OCI-LY7 (cell line): Measurements from ENCODE around the gene RNF115. TPM values are rescaled to one million over a fixed set of nuclear protein-coding genes. Genes with fewer than 3 reads are reported as not detected.

Experiments
- BruUV-seq: library from RNA; stranded (reverse); fragments of 400-500 nt; replicated peaks from 2 replicates; lab custom pipeline; 2021; lab: Mats Ljungman, UMichigan
- CTCF ChIA-PET: fragments of 300-600 bp; sonication (Branson Sonifier 250); formaldehyde crosslinking; loops from one replicate; lab custom pipeline; 2022; ENCODE audit warnings: antibody characterized with exemption; ENCODE audit not compliant: unreplicated experiment; lab: Charles Lee
- POLR2A ChIA-PET: fragments of 300-600 bp; sonication (Branson Sonifier 250); formaldehyde crosslinking; loops from one replicate; lab custom pipeline; 2022; ENCODE audit warnings: antibody characterized with exemption; lab: Charles Lee
- DNase-seq: peaks from one replicate; pipeline ENCODE4 v3.0.0-alpha.2; 2015; ENCODE audit warnings: low spot score
- H2AFZ ChIP-seq: fragments of 200-600 bp; sonication (generic), shearing (Covaris generic); 2 replicates; pipeline ENCODE4 v1.6.1; 2014; ENCODE audit warnings: mild to moderate bottlenecking, antibody characterized with exemption, low read length, moderate library complexity
- H3K27ac ChIP-seq: fragments of 200-600 bp; sonication (generic); 2 replicates; pipeline ENCODE4 v1.5.1; 2014; ENCODE audit warnings: mixed run types, low read depth, mild to moderate bottlenecking, moderate library complexity, low read length, inconsistent platforms; ENCODE audit not compliant: poor library complexity, severe bottlenecking
- H3K36me3 ChIP-seq: fragments of 200-600 bp; sonication (generic); 2 replicates; pipeline ENCODE4 v1.6.1; 2014; ENCODE audit warnings: mild to moderate bottlenecking, antibody characterized with exemption, low read length, moderate library complexity, mixed read lengths; ENCODE audit not compliant: insufficient read depth
- H3K4me1 ChIP-seq: fragments of 200-600 bp; sonication (generic); 2 replicates; pipeline ENCODE4 v1.5.1; 2014; ENCODE audit warnings: mild to moderate bottlenecking, low read length; ENCODE audit not compliant: insufficient read depth, poor library complexity, severe bottlenecking
- H3K4me2 ChIP-seq: fragments of 200-600 bp; sonication (generic); 2 replicates; pipeline ENCODE4 v1.6.1; 2014; ENCODE audit warnings: mild to moderate bottlenecking, low read length
- H3K4me3 ChIP-seq: fragments of 200-600 bp; sonication (generic); 2 replicates; pipeline ENCODE4 v1.5.1; 2014; ENCODE audit warnings: mild to moderate bottlenecking, low read depth, low read length; ENCODE audit not compliant: poor library complexity, severe bottlenecking
- H3K79me2 ChIP-seq: fragments of 200-600 bp; sonication (generic); 2 replicates; pipeline ENCODE4 v1.6.1; 2016; ENCODE audit warnings: low read depth, mild to moderate bottlenecking, low read length, moderate library complexity, mixed read lengths; ENCODE audit not compliant: insufficient read depth
- H3K9me2 ChIP-seq: fragments of 200-600 bp; sonication (generic); 2 replicates; pipeline ENCODE4 v1.6.1; 2016; ENCODE audit warnings: mild to moderate bottlenecking, low read length, mixed read lengths; ENCODE audit not compliant: insufficient read depth
- H3K9me3 ChIP-seq: fragments of 200-600 bp; sonication (generic); 2 replicates; pipeline ENCODE4 v1.6.1; 2014; ENCODE audit warnings: mild to moderate bottlenecking, mixed run types, low read length, mixed read lengths
- H4K20me1 ChIP-seq: fragments of 200-600 bp; sonication (generic); 2 replicates; pipeline ENCODE4 v1.6.1; 2014; ENCODE audit warnings: mild to moderate bottlenecking, antibody characterized with exemption, low read length, moderate library complexity, mixed read lengths; ENCODE audit not compliant: insufficient read depth
- EZH2phosphoT487 ChIP-seq: fragments of 200-600 bp; sonication (generic); IDR thresholded peaks from 2 replicates; pipeline ENCODE4 v1.6.1; 2018; ENCODE audit warnings: low read depth, borderline replicate concordance, mild to moderate bottlenecking, mixed run types, antibody characterized with exemption, low read length, moderate library complexity, mixed read lengths
- intact Hi-C: fragments of 100-400 bp; cut with micrococcal nuclease; formaldehyde crosslinking; loops from one replicate; pipeline ENCODE4 v1.10.0; 2022; ENCODE audit not compliant: unreplicated experiment
- total RNA-seq, 2 experiments: library from RNA; depleted of rRNA in 1 of 2; stranded (reverse); fragments of >200 nt in 1 of 2; shearing (Covaris generic) in 1 of 2; gene quantifications; 2 replicates each; pipeline ENCODE4 v1.2.3, GENCODE V29; 2014 to 2022
- TF ChIP-seq, protein P1 (sequence below): fragments of 200-600 bp; sonication (generic); conservative IDR thresholded peaks from 2 replicates; pipeline ENCODE4 v1.5.1; 2014; ENCODE audit warnings: mild to moderate bottlenecking, antibody characterized with exemption, low read length, moderate library complexity, mixed read lengths

The RNF115 gene
- total RNA-seq, 2 experiments from 2014 or later = 14.8 to 24.0 TPM

DNA sequence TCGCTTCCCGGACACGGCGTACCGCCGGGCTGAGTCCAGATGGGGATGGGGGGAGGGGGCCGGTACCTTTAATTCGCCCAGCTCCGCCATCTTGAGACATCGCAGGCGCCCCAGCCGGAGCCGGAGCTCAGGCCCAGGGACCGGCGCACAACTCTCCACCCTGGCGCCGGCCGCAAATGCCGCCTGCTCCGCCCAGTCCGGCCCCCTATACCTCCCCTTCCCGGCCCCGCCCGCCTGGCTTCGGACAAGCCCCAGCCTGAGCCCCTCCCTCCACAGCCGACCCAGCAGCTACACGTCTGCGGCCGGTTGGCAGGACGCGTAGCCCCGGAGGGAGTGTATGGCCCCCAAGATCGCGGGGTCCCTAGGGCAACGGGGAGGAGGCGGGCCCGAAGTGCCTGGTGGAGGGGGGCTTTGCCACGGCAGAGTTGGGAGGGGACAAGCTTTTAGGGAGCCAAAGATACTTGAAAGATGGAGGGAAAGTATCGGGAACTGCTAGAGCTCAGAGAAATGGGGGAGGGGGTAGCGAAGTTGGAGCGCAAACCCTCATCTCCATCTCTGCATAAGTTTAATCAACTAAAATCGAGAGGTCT lies 35.1 kb upstream of the RNF115 start, which contains the start of gene PIAS3:
Gene PIAS3, minus strand, starts transcription at position 181 of the 590 bp plus-strand sequence. Its CDS starts 91 bp downstream, at position 90.
- Histone ChIP-seq H3K9me3 (no peaks in the 10 kb centered on the region), H3K4me1 (peaks cover 13% of the 10 kb centered on the region), H3K9me2 (no peaks in the 10 kb centered on the region), H3K36me3 (peaks cover 29% of the 10 kb centered on the region; the same call in 1 of the 2 replicates), H3K4me3 (peak within 1 kb of the TSS; percentile 84), H2AFZ (peak within 1 kb of the TSS; percentile 98), H3K4me2 (peak within 1 kb of the TSS; percentile 83), H4K20me1 (no peaks in the 10 kb centered on the region), H3K27ac (peak within 1 kb of the TSS; percentile 68), H3K79me2 (no peaks in the 10 kb centered on the region)
- peak; percentile 95 for DNase-seq
- TF ChIP-seq EZH2phosphoT487 = no peak
- TF ChIP-seq, protein P1, sequence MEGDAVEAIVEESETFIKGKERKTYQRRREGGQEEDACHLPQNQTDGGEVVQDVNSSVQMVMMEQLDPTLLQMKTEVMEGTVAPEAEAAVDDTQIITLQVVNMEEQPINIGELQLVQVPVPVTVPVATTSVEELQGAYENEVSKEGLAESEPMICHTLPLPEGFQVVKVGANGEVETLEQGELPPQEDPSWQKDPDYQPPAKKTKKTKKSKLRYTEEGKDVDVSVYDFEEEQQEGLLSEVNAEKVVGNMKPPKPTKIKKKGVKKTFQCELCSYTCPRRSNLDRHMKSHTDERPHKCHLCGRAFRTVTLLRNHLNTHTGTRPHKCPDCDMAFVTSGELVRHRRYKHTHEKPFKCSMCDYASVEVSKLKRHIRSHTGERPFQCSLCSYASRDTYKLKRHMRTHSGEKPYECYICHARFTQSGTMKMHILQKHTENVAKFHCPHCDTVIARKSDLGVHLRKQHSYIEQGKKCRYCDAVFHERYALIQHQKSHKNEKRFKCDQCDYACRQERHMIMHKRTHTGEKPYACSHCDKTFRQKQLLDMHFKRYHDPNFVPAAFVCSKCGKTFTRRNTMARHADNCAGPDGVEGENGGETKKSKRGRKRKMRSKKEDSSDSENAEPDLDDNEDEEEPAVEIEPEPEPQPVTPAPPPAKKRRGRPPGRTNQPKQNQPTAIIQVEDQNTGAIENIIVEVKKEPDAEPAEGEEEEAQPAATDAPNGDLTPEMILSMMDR = no peak
- POLR2A ChIA-PET = interaction anchor here (0.6 to 4.6 kb wide), 33 partner anchors 8 to 180 kb away, joined by 3 to 65 read pairs (median 3); partner anchors contain the start of genes ANKRD34A, ANKRD35, LIX1L and NUDT17
- intact Hi-C loops = loop anchor here (1.0 to 2.0 kb wide), 6 partner anchors 14 to 154 kb away; partner anchors contain the start of genes ITGA10, LIX1L, NUDT17 and POLR3C
- no TSS peak for BruUV-seq
- CTCF ChIA-PET = interaction anchor here (0.6 to 3.4 kb wide), 6 partner anchors 9 to 118 kb away, joined by 3 to 44 read pairs (median 4); partner anchors contain the start of genes LIX1L and NUDT17

DNA sequence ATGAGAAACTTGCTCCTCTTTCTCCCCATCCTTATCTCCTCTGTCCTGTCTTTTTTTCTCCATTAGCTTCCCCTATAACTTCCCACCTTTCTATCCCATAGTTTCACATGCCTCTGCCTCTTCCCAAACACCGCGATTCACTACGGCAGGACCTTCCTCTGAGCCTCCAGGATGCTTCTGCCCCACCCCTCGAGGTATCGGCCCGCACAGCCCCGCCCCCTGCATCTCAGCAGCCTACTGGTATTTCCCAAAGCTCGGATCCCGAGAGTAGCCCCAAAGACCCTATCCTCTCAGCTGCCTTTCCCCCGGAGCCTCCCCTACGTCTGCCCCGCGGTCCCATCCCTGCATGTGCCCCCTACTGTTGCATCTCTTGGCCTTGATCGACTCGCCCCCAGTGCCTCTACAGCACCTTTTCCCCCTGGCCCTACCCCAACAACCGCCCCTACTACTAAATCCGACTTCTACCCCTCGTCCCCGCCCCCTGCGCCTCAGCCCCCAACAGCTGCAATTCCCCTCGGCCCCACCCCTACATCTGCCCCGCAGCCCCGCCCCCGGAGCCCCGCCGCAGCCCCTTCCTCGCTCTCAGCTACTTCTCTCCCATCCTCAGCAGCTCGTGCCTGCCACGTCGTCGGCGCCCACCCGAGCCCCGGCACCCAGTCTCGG lies 34.5 kb upstream of the RNF115 start:
- peak overlapping the region; percentile 84 for H3K4me3 ChIP-seq
- H2AFZ ChIP-seq = peak overlapping the region; percentile 98
- no peaks in the 10 kb centered on the region for H3K79me2 ChIP-seq
- H3K9me2 ChIP-seq = no peaks in the 10 kb centered on the region
- peak overlapping the region; percentile 68 for H3K27ac ChIP-seq
- peaks cover 13% of the 10 kb centered on the region for H3K4me1 ChIP-seq
- H3K36me3 ChIP-seq = peaks cover 35% of the 10 kb centered on the region; the same call in 1 of the 2 replicates
- H3K9me3 ChIP-seq = no peaks in the 10 kb centered on the region
- intact Hi-C loops = loop anchor here (2.0 kb wide), 4 partner anchors 30 to 154 kb away; partner anchors contain the start of genes ITGA10 and LIX1L
- DNase-seq = peak; percentile 83
- peak overlapping the region; percentile 83 for H3K4me2 ChIP-seq
- POLR2A ChIA-PET = interaction anchor here (0.6 to 4.6 kb wide), 25 partner anchors 8 to 181 kb away, joined by 3 to 65 read pairs (median 4); partner anchors contain the start of genes ANKRD34A, LIX1L, NUDT17 and PEX11B
- CTCF ChIA-PET = interaction anchor here (0.9 to 3.4 kb wide), 5 partner anchors 8 to 118 kb away, joined by 4 to 44 read pairs (median 4); partner anchors contain the start of genes LIX1L and NUDT17
- TF ChIP-seq, protein P1 = no peak
- TF ChIP-seq EZH2phosphoT487 = no peak
- H4K20me1 ChIP-seq = no peaks in the 10 kb centered on the region
- BruUV-seq = no TSS peak
